Measurements from ENCODE around the gene BCAS1. TPM values are rescaled to one million over a fixed set of nuclear protein-coding genes. Genes with fewer than 3 reads are reported as not detected.

The BCAS1 gene
- total RNA-seq, 6 experiments from 2014 or later: 0.07 to 0.43 (median 0.15) TPM; not detected in 2

DNA sequence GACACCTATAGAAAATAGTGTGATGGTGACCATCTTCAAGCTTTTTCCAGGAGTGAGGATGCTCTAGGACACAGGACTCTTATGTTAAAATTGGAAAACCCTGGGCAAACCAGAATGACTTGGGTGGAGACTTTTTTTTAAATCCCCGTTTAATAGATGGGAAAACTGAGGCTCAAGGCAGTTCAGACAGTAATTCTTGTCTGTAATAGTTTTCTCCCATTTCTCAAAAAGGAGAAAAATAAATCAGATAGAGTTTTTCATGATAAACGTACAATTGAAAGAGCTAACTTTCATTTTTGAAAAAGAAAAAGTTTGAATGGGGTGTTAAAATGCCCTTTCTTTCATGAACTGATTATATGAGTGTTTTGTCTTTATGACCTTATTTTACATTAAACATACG, 6.8 kb downstream of the BCAS1 start:
- H3K27me3 ChIP-seq: no peaks in the 10 kb centered on the region
- ATAC-seq (no peak), DNase-seq (no peak)
- intact Hi-C loops (cut with DNase I): no loop called here
- no peaks in the 10 kb centered on the region for H3K9me3 ChIP-seq
- no peak for TF ChIP-seq POLR2A (IDR thresholded peaks at IDR 0.05)
- TF ChIP-seq, protein P1, sequence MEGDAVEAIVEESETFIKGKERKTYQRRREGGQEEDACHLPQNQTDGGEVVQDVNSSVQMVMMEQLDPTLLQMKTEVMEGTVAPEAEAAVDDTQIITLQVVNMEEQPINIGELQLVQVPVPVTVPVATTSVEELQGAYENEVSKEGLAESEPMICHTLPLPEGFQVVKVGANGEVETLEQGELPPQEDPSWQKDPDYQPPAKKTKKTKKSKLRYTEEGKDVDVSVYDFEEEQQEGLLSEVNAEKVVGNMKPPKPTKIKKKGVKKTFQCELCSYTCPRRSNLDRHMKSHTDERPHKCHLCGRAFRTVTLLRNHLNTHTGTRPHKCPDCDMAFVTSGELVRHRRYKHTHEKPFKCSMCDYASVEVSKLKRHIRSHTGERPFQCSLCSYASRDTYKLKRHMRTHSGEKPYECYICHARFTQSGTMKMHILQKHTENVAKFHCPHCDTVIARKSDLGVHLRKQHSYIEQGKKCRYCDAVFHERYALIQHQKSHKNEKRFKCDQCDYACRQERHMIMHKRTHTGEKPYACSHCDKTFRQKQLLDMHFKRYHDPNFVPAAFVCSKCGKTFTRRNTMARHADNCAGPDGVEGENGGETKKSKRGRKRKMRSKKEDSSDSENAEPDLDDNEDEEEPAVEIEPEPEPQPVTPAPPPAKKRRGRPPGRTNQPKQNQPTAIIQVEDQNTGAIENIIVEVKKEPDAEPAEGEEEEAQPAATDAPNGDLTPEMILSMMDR (IDR thresholded peaks at IDR 0.05): no peak
- no peak overlapping the region for H3K27ac ChIP-seq
- peaks cover 0 to 7% (median 0%) of the 10 kb centered on the region in 4 donors for H3K4me1 ChIP-seq
- H3K36me3 ChIP-seq: no peaks in the 10 kb centered on the region
- WGBS (ENCODE audit: insufficient coverage, low coverage, low lambda C conversion rate, missing lambda C conversion rate): 54% methylated on average over 3 of the region's 3 CpGs
- H3K4me3 ChIP-seq: no peak overlapping the region

DNA sequence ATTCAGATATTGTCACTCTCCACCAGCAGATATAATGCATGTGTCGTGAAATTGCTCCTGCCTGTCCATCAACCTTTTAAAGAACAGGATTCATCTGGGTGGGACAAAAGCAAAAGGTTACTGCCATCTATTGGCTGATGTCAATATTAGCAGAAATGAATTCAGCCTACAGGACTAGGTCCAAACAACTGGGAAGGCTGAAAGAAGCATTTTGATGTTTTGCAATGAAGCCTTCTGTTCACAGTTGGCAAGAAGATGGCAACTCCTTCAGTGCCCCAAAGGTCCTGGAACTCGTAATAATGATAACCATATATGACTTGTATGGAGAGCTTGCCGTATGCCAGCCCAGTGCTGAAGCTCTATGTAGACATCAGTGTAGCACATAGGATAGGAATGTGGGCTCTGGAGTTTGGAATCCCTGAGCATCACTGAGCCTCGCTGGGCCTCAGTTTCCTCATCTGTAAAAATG, 7.5 kb downstream of the BCAS1 start:
- H3K4me1 ChIP-seq: peaks cover 0 to 7% (median 0%) of the 10 kb centered on the region in 4 donors
- H3K4me3 ChIP-seq: no peak overlapping the region
- peak; percentile 53 to 77 (median 69) for ATAC-seq
- WGBS (ENCODE audit: insufficient coverage, low coverage, low lambda C conversion rate, missing lambda C conversion rate): 23% methylated on average over 4 of the region's 4 CpGs
- no peak overlapping the region for H3K27ac ChIP-seq
- no peaks in the 10 kb centered on the region for H3K9me3 ChIP-seq
- no peaks in the 10 kb centered on the region for H3K36me3 ChIP-seq
- intact Hi-C loops (cut with DNase I): no loop called here
- DNase-seq: no peak
- H3K27me3 ChIP-seq: no peaks in the 10 kb centered on the region
- TF ChIP-seq POLR2A (IDR thresholded peaks at IDR 0.05): no peak
- TF ChIP-seq, protein P1 (IDR thresholded peaks at IDR 0.05): peak; percentile 61 to 65 (median 61)

DNA sequence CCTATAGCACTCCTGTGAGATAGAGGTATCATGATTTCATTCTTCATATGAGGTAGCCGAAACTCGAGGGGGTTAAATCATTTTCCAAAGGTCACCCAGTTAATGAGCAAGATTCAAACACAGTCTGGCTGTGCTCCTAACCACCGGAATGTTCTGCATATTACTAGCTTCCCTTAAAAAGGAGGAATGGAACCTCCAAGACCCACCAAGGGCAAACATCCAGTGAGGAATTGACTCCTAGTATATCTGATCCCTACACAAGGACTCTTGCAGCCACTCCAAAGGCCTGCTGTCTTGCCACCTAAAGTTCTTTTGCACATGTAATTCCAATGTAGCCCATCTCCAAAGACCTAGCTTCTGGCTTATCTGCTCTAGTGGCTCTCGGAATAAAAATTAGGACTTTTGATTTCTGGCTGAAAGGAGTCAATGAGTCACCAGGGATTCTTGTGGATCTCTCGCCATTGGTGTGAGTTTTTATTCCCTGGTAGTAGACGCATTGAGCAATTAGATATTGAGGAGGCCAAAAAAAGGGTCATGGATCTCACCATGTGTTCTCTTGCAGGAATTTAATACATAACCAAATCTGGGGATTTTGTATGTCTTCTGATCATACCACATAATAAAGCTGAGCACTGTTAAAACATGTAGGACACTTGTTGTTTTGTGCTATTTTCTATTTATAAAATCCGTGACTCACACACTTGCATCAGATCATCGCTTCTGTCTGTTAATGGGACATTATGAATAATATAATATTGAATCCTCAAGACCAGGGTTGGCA, 9.1 kb downstream of the BCAS1 start:
- Histone ChIP-seq H3K9me3 (no peaks in the 10 kb centered on the region), H3K4me3 (no peak overlapping the region), H3K27ac (no peak overlapping the region), H3K36me3 (no peaks in the 10 kb centered on the region), H3K4me1 (no peaks in the 10 kb centered on the region), H3K27me3 (no peaks in the 10 kb centered on the region)
- ATAC-seq: no peak
- intact Hi-C loops (cut with DNase I): no loop called here
- 65% methylated on average over 8 of the region's 8 CpGs for WGBS (ENCODE audit: insufficient coverage, low coverage, low lambda C conversion rate, missing lambda C conversion rate)
- no peak for TF ChIP-seq POLR2A (IDR thresholded peaks at IDR 0.05)
- TF ChIP-seq, protein P1 (IDR thresholded peaks at IDR 0.05): no peak
- DNase-seq: no peak

DNA sequence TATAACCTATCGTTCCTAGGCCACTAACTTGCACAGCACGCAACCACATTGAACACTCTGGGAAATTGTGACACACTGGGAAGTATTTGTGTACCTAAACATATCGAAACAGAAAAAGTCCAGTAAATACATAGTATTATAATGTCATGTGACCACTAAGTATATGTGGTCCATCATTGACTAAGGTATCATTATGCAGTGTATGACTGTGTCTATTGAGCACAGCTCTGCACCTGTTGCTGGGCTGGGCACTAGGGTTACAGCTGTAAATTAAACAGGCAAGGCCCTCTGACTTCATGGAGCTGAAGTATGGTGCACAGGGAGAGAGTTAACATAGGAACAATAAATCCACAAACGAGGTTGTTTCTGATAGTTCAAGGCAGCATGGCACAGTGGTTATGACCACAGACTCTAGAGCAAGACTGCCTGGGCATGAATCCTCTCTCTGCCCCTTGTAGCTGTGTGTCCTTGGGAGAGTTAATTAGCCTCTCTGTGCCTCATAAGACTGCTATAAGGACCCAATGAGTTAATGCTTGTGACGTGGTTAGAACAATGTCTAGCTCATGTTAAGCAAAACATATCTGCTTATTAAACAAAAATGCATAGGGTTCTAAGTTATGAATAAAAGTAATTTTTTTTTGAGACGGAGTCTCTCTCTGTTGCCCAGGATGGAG, 10.6 kb downstream of the BCAS1 start:
- no peaks in the 10 kb centered on the region for H3K36me3 ChIP-seq
- H3K9me3 ChIP-seq: no peaks in the 10 kb centered on the region
- ATAC-seq: no peak
- TF ChIP-seq, protein P1 (IDR thresholded peaks at IDR 0.05): no peak
- TF ChIP-seq POLR2A (IDR thresholded peaks at IDR 0.05): no peak
- 91% methylated on average over 5 of the region's 6 CpGs for WGBS (ENCODE audit: insufficient coverage, low coverage, low lambda C conversion rate, missing lambda C conversion rate)
- DNase-seq: no peak
- no peak overlapping the region for H3K27ac ChIP-seq
- no peaks in the 10 kb centered on the region for H3K27me3 ChIP-seq
- intact Hi-C loops (cut with DNase I): no loop called here
- H3K4me3 ChIP-seq: no peak overlapping the region
- no peaks in the 10 kb centered on the region for H3K4me1 ChIP-seq

Data from right lobe of liver (tissue), 6 donors.